Hippocampal formation (tissue), 2 donors: ENCODE measurements around the gene ZFAND2A.
A peak's percentile ranks its signal among the peaks of the same experiment; 100 is the strongest.
"Not testable (repeated sequence)": the region's sequence is repeated elsewhere in the genome, so short reads cannot be mapped to it uniquely, and the experiment has no call there.

ENCODE experiments used
- DNase-seq, 2 donors: peaks; one replicate each; lab custom pipeline; 2025; lab: John Stamatoyannopoulos, UW

The ZFAND2A gene

GRCh38 chr7:1124164-1124563, 35.8 kb downstream of the ZFAND2A start:
- DNase-seq = no peak

GRCh38 chr7:1123715-1124114, 36.3 kb downstream of the ZFAND2A start:
- peak; percentile 60 to 63 for DNase-seq

GRCh38 chr7:1122832-1123501, 37.0 kb downstream of the ZFAND2A start:
- DNase-seq = no peak

GRCh38 chr7:1121886-1122831, 37.8 kb downstream of the ZFAND2A start:
- DNase-seq = no peak

GRCh38 chr7:1121476-1121875, 38.5 kb downstream of the ZFAND2A start:
- no peak for DNase-seq

GRCh38 chr7:1120791-1121190, 39.2 kb downstream of the ZFAND2A start:
- no peak for DNase-seq

GRCh38 chr7:1119201-1119600, 40.8 kb downstream of the ZFAND2A start:
- no peak for DNase-seq

GRCh38 chr7:1117321-1117928, 42.6 kb downstream of the ZFAND2A start:
- DNase-seq = no peak

GRCh38 chr7:1116383-1117008, 43.5 kb downstream of the ZFAND2A start:
- DNase-seq = not testable (repeated sequence)

- not testable (repeated sequence) for DNase-seq
These were observed 44.6 kb downstream of the ZFAND2A start for GRCh38 chr7:1115171-1116045.

GRCh38 chr7:1114505-1114904, 45.5 kb downstream of the ZFAND2A start:
- DNase-seq = no peak

- no peak for DNase-seq
These were observed 45.9 kb downstream of the ZFAND2A start for GRCh38 chr7:1114088-1114487.

GRCh38 chr7:1113548-1113885, 46.5 kb downstream of the ZFAND2A start:
- DNase-seq = no peak

GRCh38 chr7:1112625-1113547, 47.1 kb downstream of the ZFAND2A start:
- no peak for DNase-seq

GRCh38 chr7:1112109-1112508, 47.9 kb downstream of the ZFAND2A start:
- no peak for DNase-seq

GRCh38 chr7:1111156-1111555, 48.8 kb downstream of the ZFAND2A start:
- DNase-seq = no peak

GRCh38 chr7:1110358-1110757, 49.6 kb downstream of the ZFAND2A start:
- DNase-seq = no peak

GRCh38 chr7:1109581-1110310, 50.2 kb downstream of the ZFAND2A start:
- no peak for DNase-seq

- no peak for DNase-seq
These were observed 51.6 kb downstream of the ZFAND2A start for GRCh38 chr7:1108264-1108920.
